Body of pancreas (tissue), 4 donors: ENCODE measurements around the gene ANKRD29. TPM values are rescaled to one million over a fixed set of nuclear protein-coding genes. Genes with fewer than 3 reads are reported as not detected.
A peak's percentile ranks its signal among the peaks of the same experiment; 100 is the strongest.

Experiments
- ATAC-seq: fragments of 150-250 bp; one replicate; pipeline ENCODE4 v1.9.1; 2016
- DNase-seq, 4 donors: peaks; one replicate each; pipeline ENCODE4 v3.0.0-alpha.2; 2019
- H3K27ac ChIP-seq, 4 donors: fragments of 200-600 bp; sonication (generic); 1 replicate in 3 of 4; 2 replicates in 1 of 4; pipeline versions ENCODE4 v1.5.1 to v1.6.1; 2016 to 2019; ENCODE audit warnings: mild to moderate bottlenecking in 1 of 4, mixed read lengths in 1 of 4, moderate library complexity in 1 of 4
- H3K27me3 ChIP-seq, 2 donors: fragments of 200-600 bp; sonication (generic); one replicate each; pipeline ENCODE4 v1.6.0; 2016; ENCODE audit warnings: mild to moderate bottlenecking in 1 of 2
- H3K36me3 ChIP-seq, 2 donors: fragments of 200-600 bp; sonication (generic); replicated peaks in 1 of 2; 2 replicates each; pipeline ENCODE4 v1.5.1; 2016; ENCODE audit warnings: low read depth in 2 of 2; ENCODE audit not compliant: insufficient read depth in 1 of 2
- H3K4me1 ChIP-seq: fragments of 200-600 bp; sonication (generic); one replicate; pipeline ENCODE4 v1.6.0; 2016
- H3K4me3 ChIP-seq, 2 donors: fragments of 200-600 bp; sonication (generic); 1 replicate in 1 of 2; 2 replicates in 1 of 2; pipeline ENCODE4 v1.5.1; 2016 to 2019
- H3K9me3 ChIP-seq, 3 donors: fragments of 200-600 bp; sonication (generic); 1 replicate in 2 of 3; 2 replicates in 1 of 3; pipeline ENCODE4 v1.5.1; 2016
- POLR2A ChIP-seq, 3 donors: fragments of 450-650 bp; IDR thresholded peaks; one replicate each; pipeline ENCODE4 v1.6.1; 2016; ENCODE audit warnings: antibody characterized with exemption in 3 of 3, mild to moderate bottlenecking in 2 of 3
- WGBS, 2 donors: methylation state at CpG; one replicate each; pipeline ENCODE4 v1.1.5; 2017; 5-methylcytosine and 5-hydroxymethylcytosine counted together
- intact Hi-C: fragments of 100-400 bp; cut with DNase I; formaldehyde crosslinking; loops from one replicate; pipeline ENCODE4 v1.15.1; 2023
- total RNA-seq, 2 donors: library from RNA; depleted of rRNA; stranded (reverse); fragments of >200 nt; gene quantifications; one replicate each; pipeline ENCODE4 v1.1.0, GENCODE V29; 2016
- TF ChIP-seq, protein P1 (sequence below), 7 experiments: fragments of 450-650 bp in 4 of 7; fragments of 200-600 bp in 3 of 7; sonication (generic) in 3 of 7; IDR thresholded peaks; one replicate each; pipeline ENCODE4 v1.5.1; 2016 to 2019; ENCODE audit warnings: antibody characterized with exemption in 7 of 7

Gene ANKRD29
- total RNA-seq, 2 donors from 2014 or later, result 0.52 to 3.3 TPM

DNA sequence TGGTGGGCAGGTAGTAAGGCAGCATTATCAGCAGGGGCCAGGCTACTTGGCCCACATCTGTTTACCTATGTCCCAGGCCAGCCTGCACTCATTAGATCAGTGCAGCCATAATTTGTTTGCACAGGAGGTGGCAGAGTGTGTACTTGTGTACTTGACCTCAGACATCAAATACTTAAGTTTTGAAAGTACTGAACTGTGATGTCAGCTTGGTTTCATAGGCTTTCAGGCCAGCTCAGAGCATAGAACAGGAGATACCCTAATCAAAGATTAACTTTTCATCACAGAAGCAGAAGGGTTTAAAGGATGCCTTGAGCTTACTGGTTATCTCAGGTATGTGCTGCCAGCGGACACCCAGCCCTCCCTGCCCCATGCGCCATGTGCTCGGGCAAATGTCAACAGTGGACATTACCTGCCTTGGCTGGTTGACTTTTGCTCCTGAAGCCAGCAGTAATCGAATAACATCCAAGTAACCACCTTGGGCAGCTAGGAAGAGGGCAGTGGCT, 33.2 kb downstream of the ANKRD29 start:
- no peak overlapping the region for H3K4me3 ChIP-seq
- no peaks in the 10 kb centered on the region for H3K9me3 ChIP-seq
- intact Hi-C loops, result loop anchor here (10.0 kb wide), 1 partner anchor 75 kb away; no protein-coding TSS in a partner anchor
- H3K4me1 ChIP-seq, result peaks cover 26% of the 10 kb centered on the region
- WGBS, 2 donors, result 44 to 50% methylated on average over 4 of the region's 4 CpGs
- no peaks in the 10 kb centered on the region for H3K36me3 ChIP-seq
- peak in 2 of 4 donors; percentile 8 to 17 for DNase-seq
- no peak overlapping the region for H3K27ac ChIP-seq
- ATAC-seq, result peak; percentile 48
- no peaks in the 10 kb centered on the region for H3K27me3 ChIP-seq
- no peak for TF ChIP-seq POLR2A (IDR thresholded peaks at IDR 0.05)
- TF ChIP-seq, protein P1, sequence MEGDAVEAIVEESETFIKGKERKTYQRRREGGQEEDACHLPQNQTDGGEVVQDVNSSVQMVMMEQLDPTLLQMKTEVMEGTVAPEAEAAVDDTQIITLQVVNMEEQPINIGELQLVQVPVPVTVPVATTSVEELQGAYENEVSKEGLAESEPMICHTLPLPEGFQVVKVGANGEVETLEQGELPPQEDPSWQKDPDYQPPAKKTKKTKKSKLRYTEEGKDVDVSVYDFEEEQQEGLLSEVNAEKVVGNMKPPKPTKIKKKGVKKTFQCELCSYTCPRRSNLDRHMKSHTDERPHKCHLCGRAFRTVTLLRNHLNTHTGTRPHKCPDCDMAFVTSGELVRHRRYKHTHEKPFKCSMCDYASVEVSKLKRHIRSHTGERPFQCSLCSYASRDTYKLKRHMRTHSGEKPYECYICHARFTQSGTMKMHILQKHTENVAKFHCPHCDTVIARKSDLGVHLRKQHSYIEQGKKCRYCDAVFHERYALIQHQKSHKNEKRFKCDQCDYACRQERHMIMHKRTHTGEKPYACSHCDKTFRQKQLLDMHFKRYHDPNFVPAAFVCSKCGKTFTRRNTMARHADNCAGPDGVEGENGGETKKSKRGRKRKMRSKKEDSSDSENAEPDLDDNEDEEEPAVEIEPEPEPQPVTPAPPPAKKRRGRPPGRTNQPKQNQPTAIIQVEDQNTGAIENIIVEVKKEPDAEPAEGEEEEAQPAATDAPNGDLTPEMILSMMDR (IDR thresholded peaks at IDR 0.05), result no peak

DNA sequence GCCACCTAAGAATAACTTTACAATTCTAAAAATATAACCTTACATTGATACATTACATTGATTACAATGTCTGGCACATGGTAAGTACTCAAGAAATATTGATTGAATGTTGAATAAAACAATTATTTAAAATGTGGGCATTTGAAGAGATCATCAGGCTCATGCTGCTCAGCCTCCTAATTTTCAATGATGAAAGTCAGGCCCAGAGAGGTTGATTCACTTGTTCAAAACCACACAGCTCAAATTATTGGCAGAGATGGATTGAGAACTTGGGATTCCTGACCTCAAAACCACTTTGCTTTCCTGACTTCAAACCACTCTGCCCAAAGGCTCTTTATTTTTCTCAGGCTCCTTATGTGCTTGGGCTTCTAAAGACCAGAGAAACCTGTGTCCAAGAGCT, 34.7 kb downstream of the ANKRD29 start:
- Histone ChIP-seq H3K27ac (no peak overlapping the region), H3K9me3 (no peaks in the 10 kb centered on the region), H3K27me3 (no peaks in the 10 kb centered on the region), H3K36me3 (no peaks in the 10 kb centered on the region), H3K4me1 (peaks cover 26% of the 10 kb centered on the region), H3K4me3 (no peak overlapping the region)
- DNase-seq (no peak), ATAC-seq (no peak)
- TF ChIP-seq POLR2A (IDR thresholded peaks at IDR 0.05), result no peak
- TF ChIP-seq, protein P1 (IDR thresholded peaks at IDR 0.05), result no peak
- intact Hi-C loops, result loop anchor here (10.0 kb wide), 1 partner anchor 77 kb away; no protein-coding TSS in a partner anchor

DNA sequence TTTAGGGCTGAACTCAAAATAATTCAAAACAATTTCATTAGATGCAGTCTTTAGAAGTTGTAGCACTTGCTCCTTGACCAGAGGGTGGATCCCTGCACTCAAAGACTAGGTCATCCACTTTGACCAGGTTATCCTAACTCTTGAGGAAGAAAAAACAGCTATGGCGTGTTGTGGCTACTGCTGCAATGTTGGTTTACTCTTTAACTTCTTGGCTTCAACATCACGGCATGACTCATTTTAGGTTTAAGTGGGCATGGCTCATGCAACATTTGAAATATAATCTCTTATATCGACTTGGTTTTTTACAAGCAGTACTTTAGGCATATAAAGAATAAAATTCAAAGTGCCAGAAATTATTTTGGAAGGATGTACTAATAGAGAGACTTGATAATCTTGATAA, 35.4 kb downstream of the ANKRD29 start:
- Histone ChIP-seq H3K4me3 (no peak overlapping the region), H3K4me1 (peaks cover 26% of the 10 kb centered on the region), H3K27ac (peak overlapping the region in 1 of 4 donors; percentile 10), H3K9me3 (no peaks in the 10 kb centered on the region), H3K36me3 (no peaks in the 10 kb centered on the region), H3K27me3 (no peaks in the 10 kb centered on the region)
- 24 to 46% methylated on average over 3 of the region's 3 CpGs for WGBS, 2 donors
- intact Hi-C loops, result loop anchor here (10.0 kb wide), 1 partner anchor 77 kb away; no protein-coding TSS in a partner anchor
- TF ChIP-seq, protein P1 (IDR thresholded peaks at IDR 0.05), result no peak
- TF ChIP-seq POLR2A (IDR thresholded peaks at IDR 0.05), result no peak
- DNase-seq (peak in 1 of 4 donors; percentile 13), ATAC-seq (peak; percentile 63)

DNA sequence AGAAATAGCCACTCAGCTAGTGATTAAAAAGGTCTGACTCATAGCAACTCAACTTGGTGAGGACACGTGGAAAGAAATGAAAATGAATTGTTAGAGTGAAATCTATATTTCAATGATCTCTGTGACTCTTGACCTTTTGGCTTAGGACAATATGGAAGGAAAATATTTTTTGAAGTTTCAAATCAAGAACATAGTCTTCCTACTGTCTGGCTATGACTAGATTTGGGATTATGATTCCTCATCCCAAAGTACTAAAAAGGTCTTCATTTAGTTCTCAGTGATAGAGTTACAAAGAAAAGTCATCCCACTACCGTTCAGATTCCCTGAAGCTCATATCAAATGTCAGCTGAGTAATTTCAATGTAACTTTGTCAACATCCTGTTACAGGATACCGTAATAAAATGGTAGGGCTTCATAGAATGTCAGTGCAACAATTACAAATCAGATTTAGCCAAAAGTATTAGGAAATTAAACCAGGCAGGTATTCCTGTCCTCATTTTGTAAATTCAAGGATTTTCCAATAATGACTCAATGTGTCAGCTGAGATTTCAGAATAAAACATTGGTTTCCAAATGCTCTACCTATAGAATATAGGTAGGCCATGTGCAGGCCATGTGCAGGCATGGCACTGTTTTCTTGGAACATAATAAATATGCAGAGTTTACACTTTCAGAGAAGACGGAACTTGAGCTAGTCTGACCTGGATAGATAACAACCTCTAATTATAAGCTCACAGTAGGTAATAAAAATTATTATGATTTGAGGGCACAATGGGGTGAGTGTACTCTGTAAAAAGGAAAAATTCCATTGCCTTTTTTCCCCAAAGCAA, 36.0 kb downstream of the ANKRD29 start:
- DNase-seq (no peak), ATAC-seq (no peak)
- H3K4me1 ChIP-seq, result peaks cover 26% of the 10 kb centered on the region
- H3K27ac ChIP-seq, result peak overlapping the region in 1 of 4 donors; percentile 10
- H3K27me3 ChIP-seq, result no peaks in the 10 kb centered on the region
- no peak for TF ChIP-seq POLR2A (IDR thresholded peaks at IDR 0.05)
- TF ChIP-seq, protein P1 (IDR thresholded peaks at IDR 0.05), result no peak
- intact Hi-C loops, result loop anchor here (10.0 kb wide), 1 partner anchor 78 kb away; no protein-coding TSS in a partner anchor
- H3K4me3 ChIP-seq, result no peak overlapping the region
- H3K36me3 ChIP-seq, result no peaks in the 10 kb centered on the region
- no peaks in the 10 kb centered on the region for H3K9me3 ChIP-seq
- WGBS, 2 donors, result 38 to 49% methylated on average over 4 of the region's 4 CpGs
